ENCODE measurements around the gene TSPAN1.
A peak's percentile ranks its signal among the peaks of the same experiment; 100 is the strongest.
"Not testable (repeated sequence)": the region's sequence is repeated elsewhere in the genome, so short reads cannot be mapped to it uniquely, and the experiment has no call there.

Gene TSPAN1

GRCh38 chr1:46199233-46199749 is 24.4 kb downstream of the TSPAN1 start:
- DNase-seq = no peak
- in situ Hi-C loops (cut with HindIII; ENCODE audit: low pct_ligation_motif_present, low pct_unique_long_range_greater_than_20kb, low sequenced_read_pairs) = loop anchor here (25.0 kb wide), 1 partner anchor 162 kb away; no protein-coding TSS in a partner anchor

- DNase-seq = no peak
- in situ Hi-C loops (cut with HindIII; ENCODE audit: low pct_ligation_motif_present, low pct_unique_long_range_greater_than_20kb, low sequenced_read_pairs) = no loop called here
Measured at GRCh38 chr1:46203738-46204405, 29.0 kb downstream of the TSPAN1 start.

GRCh38 chr1:46204406-46204742 is 29.5 kb downstream of the TSPAN1 start:
- DNase-seq = peak; percentile 25
- in situ Hi-C loops (cut with HindIII; ENCODE audit: low pct_ligation_motif_present, low pct_unique_long_range_greater_than_20kb, low sequenced_read_pairs) = no loop called here

GRCh38 chr1:46205141-46205540 is 30.3 kb downstream of the TSPAN1 start:
- DNase-seq = no peak
- in situ Hi-C loops (cut with HindIII; ENCODE audit: low pct_ligation_motif_present, low pct_unique_long_range_greater_than_20kb, low sequenced_read_pairs) = no loop called here

DNA sequence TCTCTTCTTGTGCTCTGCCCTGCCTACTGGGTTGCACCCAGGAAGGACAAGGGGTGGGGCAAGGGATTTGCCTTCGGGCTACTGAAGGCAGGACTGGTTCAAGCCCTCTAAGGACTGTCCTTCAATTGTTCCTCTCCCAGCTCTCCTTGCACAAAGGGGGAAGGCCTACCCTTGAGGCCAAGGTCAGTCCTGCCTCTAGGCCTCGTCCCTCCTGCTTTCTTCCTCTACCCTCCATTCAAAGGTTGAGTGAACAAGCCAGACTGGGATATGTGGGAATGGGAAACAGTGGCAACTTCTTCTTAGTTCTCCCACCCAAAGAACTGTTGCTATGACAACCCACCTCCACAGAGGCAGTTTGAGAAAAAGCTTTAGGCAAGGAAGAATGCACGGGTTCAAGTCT is 30.9 kb downstream of the TSPAN1 start:
- in situ Hi-C loops (cut with HindIII; ENCODE audit: low pct_ligation_motif_present, low pct_unique_long_range_greater_than_20kb, low sequenced_read_pairs) = no loop called here

DNA sequence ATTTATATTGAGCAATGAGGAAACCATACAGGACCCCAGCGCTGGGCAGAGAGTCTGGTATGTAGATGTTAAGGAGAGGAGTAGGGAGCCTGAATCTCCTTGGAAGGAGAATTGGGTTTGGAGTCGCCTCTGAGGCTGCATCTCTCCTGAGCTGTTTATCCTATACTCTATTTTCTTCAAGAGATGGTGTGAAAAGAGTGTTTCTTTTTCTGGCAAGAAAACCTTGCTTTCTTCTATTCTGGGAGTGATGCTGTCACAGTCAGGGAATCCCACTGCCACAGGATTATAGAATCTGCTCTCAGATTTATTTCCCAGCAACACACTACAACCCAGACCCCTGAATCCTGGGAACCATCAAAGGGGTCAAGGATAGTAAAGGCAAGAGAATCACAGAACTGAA is 31.5 kb downstream of the TSPAN1 start:
- in situ Hi-C loops (cut with HindIII; ENCODE audit: low pct_ligation_motif_present, low pct_unique_long_range_greater_than_20kb, low sequenced_read_pairs) = no loop called here

More for the DNA sequence above, 30.9 kb downstream of the TSPAN1 start:
- no peak for DNase-seq

GRCh38 chr1:46210561-46210960 is 35.7 kb downstream of the TSPAN1 start:
- in situ Hi-C loops (cut with HindIII; ENCODE audit: low pct_ligation_motif_present, low pct_unique_long_range_greater_than_20kb, low sequenced_read_pairs) = no loop called here
- DNase-seq = no peak

More for the DNA sequence above, 31.5 kb downstream of the TSPAN1 start:
- no peak for DNase-seq

DNA sequence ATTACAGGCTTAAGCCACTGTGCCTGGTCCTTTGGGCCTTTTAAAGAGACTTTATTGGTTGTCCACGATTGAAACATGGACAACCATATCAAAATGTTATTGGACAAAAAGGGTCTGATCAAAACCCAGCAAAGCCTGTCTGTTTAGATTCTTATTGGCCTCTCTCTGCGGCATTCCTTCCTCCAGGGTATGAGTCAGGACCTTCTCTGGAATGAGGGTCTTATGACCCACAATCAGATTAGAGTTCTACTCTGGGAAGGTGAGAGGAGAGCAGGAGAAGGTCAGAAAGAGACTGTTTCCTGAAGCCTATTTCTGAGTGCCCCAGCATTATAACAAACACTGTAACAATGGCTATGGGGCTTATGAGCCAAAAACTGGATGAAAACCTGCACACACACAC is 36.2 kb downstream of the TSPAN1 start:
- DNase-seq = no peak
- in situ Hi-C loops (cut with HindIII; ENCODE audit: low pct_ligation_motif_present, low pct_unique_long_range_greater_than_20kb, low sequenced_read_pairs) = no loop called here

DNA sequence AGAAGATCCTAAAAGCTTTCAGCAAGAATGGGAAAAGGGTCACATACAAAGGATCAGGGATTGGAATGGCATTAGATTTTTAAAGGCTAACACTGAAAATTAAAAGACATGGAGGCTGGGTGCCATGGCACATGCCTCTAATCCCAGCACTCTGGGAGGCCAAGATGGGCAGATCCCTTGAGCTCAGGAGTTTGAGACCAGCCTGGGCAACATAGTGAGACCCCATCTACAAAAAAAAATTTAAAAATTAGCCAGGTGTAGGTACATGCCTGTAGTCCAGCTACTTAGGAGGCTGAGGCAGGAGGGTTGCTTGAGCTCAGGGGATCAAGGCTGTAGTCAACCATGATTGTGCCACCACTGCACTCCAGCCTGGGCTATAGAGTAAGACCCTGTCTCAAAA is 40.6 kb downstream of the TSPAN1 start:
- in situ Hi-C loops (cut with HindIII; ENCODE audit: low pct_ligation_motif_present, low pct_unique_long_range_greater_than_20kb, low sequenced_read_pairs) = no loop called here
- DNase-seq = no peak

GRCh38 chr1:46218443-46218842 is 43.6 kb downstream of the TSPAN1 start:
- no peak for DNase-seq
- in situ Hi-C loops (cut with HindIII; ENCODE audit: low pct_ligation_motif_present, low pct_unique_long_range_greater_than_20kb, low sequenced_read_pairs) = no loop called here

GRCh38 chr1:46219551-46220520 is 44.9 kb downstream of the TSPAN1 start:
- no peak for DNase-seq
- in situ Hi-C loops (cut with HindIII; ENCODE audit: low pct_ligation_motif_present, low pct_unique_long_range_greater_than_20kb, low sequenced_read_pairs) = no loop called here

- no peak for DNase-seq
- in situ Hi-C loops (cut with HindIII; ENCODE audit: low pct_ligation_motif_present, low pct_unique_long_range_greater_than_20kb, low sequenced_read_pairs) = no loop called here
Measured at GRCh38 chr1:46220808-46221207, 45.9 kb downstream of the TSPAN1 start.

GRCh38 chr1:46221749-46222148 is 46.9 kb downstream of the TSPAN1 start:
- in situ Hi-C loops (cut with HindIII; ENCODE audit: low pct_ligation_motif_present, low pct_unique_long_range_greater_than_20kb, low sequenced_read_pairs) = no loop called here
- DNase-seq = no peak

- DNase-seq; in situ Hi-C loops (cut with HindIII; ENCODE audit: low pct_ligation_motif_present, low pct_unique_long_range_greater_than_20kb, low sequenced_read_pairs): not testable (repeated sequence)
Measured at GRCh38 chr1:46223055-46223454, 48.2 kb downstream of the TSPAN1 start.

GRCh38 chr1:46223472-46223943 is 48.6 kb downstream of the TSPAN1 start:
- peak; percentile 79 for DNase-seq
- in situ Hi-C loops (cut with HindIII; ENCODE audit: low pct_ligation_motif_present, low pct_unique_long_range_greater_than_20kb, low sequenced_read_pairs) = no loop called here

DNA sequence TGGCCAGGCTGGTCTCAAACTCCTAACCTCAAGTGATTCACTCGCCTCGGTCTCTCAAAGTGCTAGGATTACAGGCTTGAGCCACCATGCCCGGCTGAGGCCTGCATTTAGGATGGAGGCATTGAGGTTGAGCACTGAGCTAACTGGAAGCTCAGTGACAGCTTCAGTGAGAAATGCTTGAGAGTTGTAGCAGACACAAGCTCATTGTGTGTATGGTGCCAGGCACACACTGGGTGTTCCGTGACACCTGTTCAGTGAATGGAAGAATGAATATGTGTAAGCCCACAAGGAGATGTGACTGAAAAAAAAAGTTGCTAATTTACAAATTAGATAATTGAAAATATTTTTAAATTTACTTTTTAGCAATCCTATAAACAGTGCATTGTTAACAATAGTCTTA is 50.1 kb downstream of the TSPAN1 start:
- no peak for DNase-seq
- in situ Hi-C loops (cut with HindIII; ENCODE audit: low pct_ligation_motif_present, low pct_unique_long_range_greater_than_20kb, low sequenced_read_pairs) = no loop called here

DNA sequence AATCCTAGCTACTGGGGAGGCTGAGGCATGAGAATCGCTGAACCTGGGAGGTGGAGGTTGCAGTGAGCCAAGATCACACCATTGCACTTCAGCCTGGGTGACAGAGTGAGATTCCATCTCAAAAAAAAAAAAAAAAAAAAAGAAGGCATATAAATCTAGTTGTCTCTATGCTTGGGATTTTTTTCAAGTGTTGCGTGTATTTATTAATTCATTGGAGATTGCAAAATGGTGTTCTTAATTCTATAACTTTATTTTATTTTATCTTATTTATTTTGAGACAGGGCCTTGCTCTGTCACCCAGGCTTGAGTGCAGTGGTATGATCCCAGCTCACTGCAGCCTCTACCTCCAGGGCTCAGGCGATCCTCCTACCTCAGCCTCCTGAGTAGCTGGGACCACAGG is 56.3 kb downstream of the TSPAN1 start:
- not testable (repeated sequence) for DNase-seq

More for the DNA sequence above, 56.3 kb downstream of the TSPAN1 start:
- in situ Hi-C loops (cut with HindIII; ENCODE audit: low pct_ligation_motif_present, low pct_unique_long_range_greater_than_20kb, low sequenced_read_pairs) = not testable (repeated sequence)
